NCI-H1930 (cell line): ENCODE measurements around the gene GPX3.

Experiments used
- DNase-seq, 2 experiments: peaks; one replicate each; lab custom pipeline; 2025; lab: John Stamatoyannopoulos, UW

The GPX3 gene

GRCh38 chr5:151058301-151058700 lies 37.9 kb downstream of the GPX3 start:
- no peak for DNase-seq

- DNase-seq = no peak
Measured at GRCh38 chr5:151058891-151059489, 38.6 kb downstream of the GPX3 start.

DNA sequence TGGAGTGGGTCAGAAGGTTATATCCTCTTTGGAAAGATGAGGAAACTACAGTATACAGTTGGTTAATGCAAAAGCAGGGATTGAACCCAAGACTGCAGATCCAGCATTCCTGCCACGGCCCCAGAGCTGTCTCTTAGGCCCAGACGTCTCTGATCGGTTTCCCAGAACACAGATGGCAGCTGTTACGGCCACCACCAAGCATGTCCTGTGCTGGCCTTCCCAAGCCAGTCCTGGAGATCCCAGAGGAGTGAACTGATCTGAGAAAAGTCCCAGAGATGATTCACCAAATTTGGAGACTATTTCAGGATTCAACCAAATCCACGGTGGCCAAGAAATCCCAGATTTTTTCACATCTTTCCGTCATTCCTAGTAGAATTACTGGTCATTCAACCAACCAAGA lies 40.4 kb downstream of the GPX3 start:
- no peak for DNase-seq

DNA sequence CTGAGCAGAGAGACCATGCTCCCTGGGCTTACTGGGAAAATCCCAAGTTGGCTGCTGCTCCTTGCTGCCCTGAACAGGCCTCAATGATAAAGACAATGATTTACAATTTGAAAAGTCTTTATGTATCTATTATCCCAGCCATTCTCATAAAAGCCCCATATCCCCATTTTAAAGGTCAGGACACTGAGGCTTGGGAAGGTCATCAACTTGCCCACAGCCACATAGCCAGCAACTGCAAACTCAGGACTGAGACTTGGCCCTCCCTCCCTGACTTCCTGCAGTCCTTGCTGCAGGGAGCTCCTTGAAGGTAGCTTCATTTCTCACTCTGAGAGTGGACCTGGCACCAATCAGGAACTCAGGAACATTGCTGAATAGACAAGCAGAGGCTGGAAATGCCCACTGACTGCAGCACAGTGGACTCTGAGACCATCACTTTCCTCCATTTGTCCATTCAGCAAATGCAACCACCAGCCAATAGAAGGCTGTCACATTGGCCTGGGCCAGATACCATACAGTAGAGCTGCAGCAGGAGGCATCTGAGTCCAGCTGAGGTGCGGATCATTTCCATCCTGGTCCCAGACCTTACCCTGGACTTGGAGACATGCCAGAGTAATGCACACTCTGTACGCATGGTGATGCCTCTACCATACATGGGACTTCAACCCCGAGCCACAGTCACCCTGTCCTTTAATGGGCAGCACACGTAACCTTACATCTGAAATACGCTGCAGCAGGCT lies 42.2 kb downstream of the GPX3 start:
- DNase-seq = no peak

- DNase-seq = no peak
Measured at GRCh38 chr5:151063142-151063989, 43.0 kb downstream of the GPX3 start.

DNA sequence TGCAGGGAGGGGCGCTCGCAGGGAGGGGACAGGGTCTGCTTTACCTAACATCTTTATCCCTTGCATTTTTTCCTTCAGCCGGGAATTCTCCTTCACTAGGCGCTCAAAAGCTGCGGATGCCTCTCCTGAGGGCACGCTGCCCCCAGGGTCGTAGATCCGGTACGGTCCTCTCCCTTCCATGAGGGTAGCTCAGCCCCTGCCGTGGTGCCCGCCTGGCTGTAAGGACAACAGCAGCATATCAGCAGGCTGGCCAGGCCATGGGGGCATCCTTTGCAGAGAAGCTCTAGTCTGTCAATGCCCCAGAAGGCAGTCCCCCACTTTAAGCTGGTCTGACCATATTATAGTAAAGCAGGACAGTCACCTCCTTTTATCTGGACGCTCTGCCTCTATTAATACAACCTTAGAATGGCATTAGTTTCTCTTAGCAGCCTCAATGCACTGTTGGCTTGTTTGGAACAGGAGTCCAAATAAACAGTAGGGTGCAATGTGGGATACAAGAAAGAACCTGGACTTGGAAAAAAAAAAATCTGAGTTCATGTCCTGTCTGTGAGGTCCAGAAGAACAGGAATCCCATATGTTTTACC lies 44.6 kb downstream of the GPX3 start:
- no peak for DNase-seq

DNA sequence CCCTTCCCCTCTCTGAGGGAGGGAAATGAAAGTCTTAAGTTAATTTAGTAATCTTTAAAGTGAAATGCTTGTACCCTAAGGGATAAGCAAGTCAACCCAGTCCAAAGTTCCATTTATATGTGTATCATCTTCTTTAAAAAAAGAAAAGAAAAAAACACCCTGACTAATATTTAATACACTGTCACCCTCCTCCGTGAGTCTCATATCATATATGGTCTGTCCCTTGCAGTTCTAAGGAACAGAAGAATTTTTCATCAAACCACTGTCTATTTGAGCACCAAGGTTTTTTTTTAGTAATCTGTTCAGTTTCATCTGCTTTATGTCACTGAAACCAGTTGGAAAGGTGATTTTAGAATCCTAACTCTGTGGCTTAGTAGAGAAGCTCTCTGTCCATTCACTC lies 45.2 kb downstream of the GPX3 start:
- DNase-seq = no peak

DNA sequence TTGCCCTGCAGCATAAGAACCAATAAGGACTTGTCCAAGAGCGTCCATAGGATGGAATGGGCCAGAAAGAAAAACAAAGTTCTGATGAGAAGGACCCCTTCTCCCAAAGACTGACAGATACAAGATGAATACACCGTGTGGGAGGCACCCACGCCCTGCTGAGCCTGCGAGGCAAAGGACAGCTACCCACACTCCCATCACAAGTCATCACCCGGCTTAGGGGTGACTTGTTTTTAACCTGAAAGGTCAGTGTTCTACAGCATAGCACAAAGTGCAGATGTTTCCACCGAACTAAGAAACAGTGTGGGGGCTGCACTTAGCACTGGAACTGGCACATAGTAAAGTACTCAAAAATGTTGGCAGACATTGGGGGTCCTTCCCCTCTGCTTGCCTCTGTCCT lies 46.5 kb downstream of the GPX3 start:
- DNase-seq = no peak

DNA sequence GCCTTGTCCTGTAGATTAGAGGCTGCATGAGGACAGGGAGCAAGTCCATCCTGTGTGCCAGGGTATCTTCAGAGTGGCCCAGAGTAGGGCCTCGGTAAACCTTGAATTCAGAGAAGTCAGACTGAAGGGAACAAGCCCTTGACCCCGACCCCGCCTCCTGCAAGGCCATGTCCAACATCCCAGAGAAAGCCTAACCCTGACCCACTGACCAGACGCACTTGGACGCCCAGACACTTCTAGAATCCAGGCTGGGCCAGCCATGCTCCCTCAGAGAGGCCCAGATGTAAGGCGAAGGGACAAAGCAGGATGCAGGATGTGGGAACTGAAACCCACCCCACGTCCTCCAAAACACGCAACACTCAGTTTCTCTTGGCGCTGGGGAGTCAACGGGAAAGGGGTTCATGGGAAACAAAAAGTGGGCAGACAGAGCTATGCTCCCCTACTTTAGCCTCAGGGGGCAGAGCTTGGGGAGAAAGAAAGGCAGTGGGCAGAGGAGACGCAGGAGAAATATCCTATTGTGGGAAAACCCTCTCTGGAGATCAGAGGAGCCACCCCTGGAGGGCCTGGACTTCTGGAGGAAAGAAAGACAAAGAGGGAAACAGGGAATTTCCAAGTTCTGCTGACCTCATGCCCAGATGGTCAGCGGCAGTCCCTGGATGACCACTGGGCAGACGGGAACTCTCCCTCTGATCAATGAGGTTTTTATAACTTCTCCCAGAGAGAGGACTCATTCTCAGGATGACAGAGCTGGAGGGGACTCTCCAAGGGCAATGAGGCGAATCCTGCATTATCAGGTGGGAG lies 47.4 kb downstream of the GPX3 start:
- DNase-seq = no peak

- DNase-seq = no peak
Measured at GRCh38 chr5:151068433-151069197, 48.2 kb downstream of the GPX3 start.

GRCh38 chr5:151070449-151070848 lies 50.1 kb downstream of the GPX3 start:
- DNase-seq = no peak

GRCh38 chr5:151071021-151071420 lies 50.6 kb downstream of the GPX3 start:
- DNase-seq = no peak

DNA sequence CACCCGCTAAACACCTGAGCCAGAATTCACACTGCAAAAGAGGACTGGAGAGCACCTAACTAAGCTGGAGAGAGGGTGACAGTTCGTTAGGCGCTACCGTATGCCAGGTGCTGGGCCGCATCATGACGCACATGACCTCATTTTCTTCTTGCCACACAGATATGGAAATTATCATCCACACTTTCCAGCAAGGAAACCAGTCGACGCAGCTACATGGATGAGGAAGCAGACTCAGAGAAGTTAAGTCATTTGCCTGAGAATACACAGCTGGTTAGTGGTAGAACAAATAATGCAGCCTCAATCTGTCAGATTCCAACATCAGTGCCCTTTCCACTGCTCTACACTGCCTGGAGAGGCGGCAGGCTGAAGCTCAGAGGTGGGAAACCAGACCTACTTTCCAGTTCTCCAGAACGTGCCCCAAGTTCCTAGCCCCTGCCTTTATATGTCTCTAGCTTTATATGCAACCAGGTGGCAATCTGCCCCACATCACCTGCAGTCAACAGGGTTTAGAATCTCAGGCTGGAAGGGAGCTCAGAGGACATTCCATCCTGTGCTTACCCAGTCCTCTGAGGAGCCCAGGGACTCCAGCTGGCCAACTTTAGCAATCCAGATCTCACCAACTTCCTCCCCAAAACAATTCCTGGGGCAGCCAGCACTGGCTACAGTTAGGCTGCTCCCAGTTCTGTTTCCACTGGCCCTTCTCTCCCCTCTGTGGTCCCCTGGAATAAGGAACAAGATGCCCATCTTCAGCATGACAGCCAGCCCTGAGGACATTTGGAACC lies 51.6 kb downstream of the GPX3 start:
- no peak for DNase-seq

GRCh38 chr5:151072630-151073025 lies 52.2 kb downstream of the GPX3 start:
- DNase-seq = no peak

GRCh38 chr5:151073280-151073679 lies 52.9 kb downstream of the GPX3 start:
- DNase-seq = no peak

DNA sequence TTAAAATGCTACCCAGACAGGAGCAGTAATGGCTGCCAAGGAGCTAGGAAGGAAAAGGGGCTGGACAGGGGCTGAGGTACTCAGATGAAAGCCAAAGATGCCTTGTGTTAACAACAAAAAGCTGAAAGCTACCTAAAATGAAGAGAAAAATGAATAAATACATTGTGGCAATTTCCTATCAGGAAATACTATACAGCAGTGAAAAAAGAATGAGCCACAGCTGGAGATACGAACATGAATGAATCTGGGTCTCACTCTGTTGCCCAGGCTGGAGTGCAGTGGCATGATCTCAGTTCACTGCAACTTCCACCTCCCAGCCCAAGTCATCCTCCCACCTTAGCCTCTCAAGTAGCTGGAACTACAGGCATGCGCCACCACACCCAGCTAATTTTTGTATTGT lies 54.2 kb downstream of the GPX3 start:
- DNase-seq = no peak

GRCh38 chr5:151075698-151076331 lies 55.4 kb downstream of the GPX3 start:
- DNase-seq = no peak

DNA sequence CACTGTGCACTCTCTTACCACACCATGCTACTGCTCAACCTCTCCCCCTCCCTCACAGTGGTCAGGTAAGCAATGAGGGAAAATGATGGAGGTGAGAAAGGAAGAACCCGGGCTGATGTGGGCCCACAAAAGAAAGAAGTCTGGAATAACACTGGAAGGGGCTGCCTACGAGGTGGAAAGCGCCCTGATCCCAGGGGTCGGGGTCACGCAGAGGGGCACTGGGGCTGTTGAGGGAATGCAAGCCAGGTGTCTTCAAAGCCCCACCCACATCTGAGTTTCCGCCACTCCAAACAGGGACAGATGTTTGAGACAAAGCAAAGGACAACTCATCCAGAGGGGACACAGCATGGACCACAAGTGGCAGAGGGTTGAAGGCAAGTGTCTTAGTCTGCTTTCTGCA lies 56.2 kb downstream of the GPX3 start:
- no peak for DNase-seq

GRCh38 chr5:151077419-151077818 lies 57.0 kb downstream of the GPX3 start:
- DNase-seq = no peak

GRCh38 chr5:151077967-151078366 lies 57.6 kb downstream of the GPX3 start:
- DNase-seq = no peak
